GM21526 (cell line): ENCODE data around the gene ULK3.

Experiments used
- ATAC-seq: cut with Tn5 transposase; IDR thresholded peaks from one replicate; pipeline ENCODE4 v1.9.1; 2021; ENCODE audit warnings: moderate library complexity; ENCODE audit not compliant: unreplicated experiment, low FRiP score

ULK3 gene

GRCh38 chr15:74843445-74843828, 481 bp upstream of the ULK3 start:
- no peak for ATAC-seq

GRCh38 chr15:74841891-74842373, 1.0 kb downstream of the ULK3 start:
- no peak for ATAC-seq

- ATAC-seq, result no peak
These were observed 1.8 kb downstream of the ULK3 start for GRCh38 chr15:74840851-74841775.

- ATAC-seq, result no peak
These were observed 3.2 kb downstream of the ULK3 start for GRCh38 chr15:74839526-74840395.

- ATAC-seq, result no peak
These were observed 4.0 kb downstream of the ULK3 start for GRCh38 chr15:74838746-74839525.

- ATAC-seq, result no peak
These were observed 4.8 kb downstream of the ULK3 start for GRCh38 chr15:74838137-74838516.

- no peak for ATAC-seq
These were observed 5.3 kb downstream of the ULK3 start for GRCh38 chr15:74837482-74838136.

- ATAC-seq, result no peak
These were observed 6.1 kb downstream of the ULK3 start for GRCh38 chr15:74836846-74837245.

- no peak for ATAC-seq
These were observed 7.6 kb downstream of the ULK3 start for GRCh38 chr15:74835312-74835823.

- no peak for ATAC-seq
These were observed 9.4 kb downstream of the ULK3 start for GRCh38 chr15:74833376-74834107.

- ATAC-seq, result no peak
These were observed 10.1 kb downstream of the ULK3 start for GRCh38 chr15:74832826-74833225.

GRCh38 chr15:74831813-74832495, 11.0 kb downstream of the ULK3 start:
- ATAC-seq, result no peak

GRCh38 chr15:74830868-74831267, 12.1 kb downstream of the ULK3 start:
- ATAC-seq, result no peak

- ATAC-seq, result no peak
These were observed 13.0 kb downstream of the ULK3 start for GRCh38 chr15:74829991-74830390.

GRCh38 chr15:74829486-74829885, 13.5 kb downstream of the ULK3 start:
- no peak for ATAC-seq

GRCh38 chr15:74828835-74829234, 14.1 kb downstream of the ULK3 start:
- no peak for ATAC-seq

GRCh38 chr15:74827614-74828013, 15.3 kb downstream of the ULK3 start:
- ATAC-seq, result no peak

GRCh38 chr15:74826921-74827320, 16.0 kb downstream of the ULK3 start:
- no peak for ATAC-seq
